G401.6 (cell line): ENCODE measurements around the gene PYCARD.
"Not testable (repeated sequence)": the region's sequence is repeated elsewhere in the genome, so short reads cannot be mapped to it uniquely, and the experiment has no call there.

ENCODE experiments used
- FAIRE-seq: peaks from 2 replicates; lab custom pipeline; 2012; peaks lifted over from hg19 to GRCh38; lab: Jason Lieb, UNC

PYCARD gene

DNA sequence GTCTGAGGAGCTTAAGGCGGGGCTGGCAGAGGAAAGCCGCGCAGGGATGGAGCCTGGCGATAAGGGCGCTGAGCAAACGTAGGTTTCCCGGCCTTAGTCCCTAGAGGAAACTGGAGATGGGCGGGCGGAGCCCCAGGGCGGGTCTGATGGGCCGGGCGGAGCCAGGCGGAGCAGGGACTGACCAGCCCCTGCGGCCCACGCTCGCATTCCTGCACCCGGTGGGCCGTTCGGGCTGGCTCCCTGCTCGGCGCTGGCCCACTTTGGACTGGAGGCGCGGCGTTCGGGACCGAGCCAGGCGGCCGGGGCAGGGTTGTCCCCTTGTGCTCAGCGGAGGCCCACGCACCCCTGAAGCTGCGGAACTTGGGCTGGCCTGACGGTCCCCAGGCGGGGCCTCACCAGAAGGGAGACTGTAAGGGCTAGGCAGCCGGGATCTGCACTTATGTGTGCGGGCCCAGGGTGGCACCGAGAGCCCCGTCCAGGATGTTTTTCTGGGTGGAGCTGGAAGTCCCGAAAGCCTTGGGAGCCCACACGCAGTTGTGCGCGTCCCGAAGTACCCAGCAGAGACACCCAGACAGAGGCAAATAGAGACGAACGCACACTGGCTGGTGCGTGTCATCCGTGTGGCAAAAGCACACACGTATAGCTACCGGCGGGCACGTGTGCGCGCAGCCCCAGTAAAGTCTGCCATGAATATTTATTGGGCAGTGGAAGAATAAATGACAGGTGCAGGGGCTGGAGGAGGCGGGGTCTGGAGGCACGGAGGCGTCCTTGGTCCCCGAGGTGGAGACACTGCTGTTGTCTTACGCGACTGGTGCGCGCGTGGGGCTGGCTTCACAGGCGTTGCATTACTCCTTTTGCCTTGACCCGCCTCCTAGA is 13.0 kb upstream of the PYCARD start:
- FAIRE-seq: no peak

DNA sequence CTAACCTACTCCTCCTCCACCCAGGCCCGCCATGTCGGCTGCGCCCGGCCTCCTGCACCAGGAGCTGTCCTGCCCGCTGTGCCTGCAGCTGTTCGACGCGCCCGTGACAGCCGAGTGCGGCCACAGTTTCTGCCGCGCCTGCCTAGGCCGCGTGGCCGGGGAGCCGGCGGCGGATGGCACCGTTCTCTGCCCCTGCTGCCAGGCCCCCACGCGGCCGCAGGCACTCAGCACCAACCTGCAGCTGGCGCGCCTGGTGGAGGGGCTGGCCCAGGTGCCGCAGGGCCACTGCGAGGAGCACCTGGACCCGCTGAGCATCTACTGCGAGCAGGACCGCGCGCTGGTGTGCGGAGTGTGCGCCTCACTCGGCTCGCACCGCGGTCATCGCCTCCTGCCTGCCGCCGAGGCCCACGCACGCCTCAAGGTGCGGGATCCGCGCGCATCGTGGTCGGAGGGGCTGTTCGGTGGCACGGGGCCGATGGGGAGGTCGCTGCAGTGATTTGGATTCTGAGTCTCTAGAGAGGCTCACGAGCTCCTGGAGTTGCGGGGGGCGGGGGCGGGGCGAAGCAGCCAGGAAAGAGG is 12.2 kb upstream of the PYCARD start:
- no peak for FAIRE-seq

- no peak for FAIRE-seq
Measured at GRCh38 chr16:31213877-31214707, 11.5 kb upstream of the PYCARD start, which contains the start of gene TRIM72. Gene TRIM72, plus strand, starts transcription at chr16:31214119. Its CDS starts 620 bp downstream, at chr16:31214739.

GRCh38 chr16:31213342-31213741 is 10.8 kb upstream of the PYCARD start:
- FAIRE-seq: no peak

GRCh38 chr16:31206776-31207175 is 4.2 kb upstream of the PYCARD start:
- no peak for FAIRE-seq

DNA sequence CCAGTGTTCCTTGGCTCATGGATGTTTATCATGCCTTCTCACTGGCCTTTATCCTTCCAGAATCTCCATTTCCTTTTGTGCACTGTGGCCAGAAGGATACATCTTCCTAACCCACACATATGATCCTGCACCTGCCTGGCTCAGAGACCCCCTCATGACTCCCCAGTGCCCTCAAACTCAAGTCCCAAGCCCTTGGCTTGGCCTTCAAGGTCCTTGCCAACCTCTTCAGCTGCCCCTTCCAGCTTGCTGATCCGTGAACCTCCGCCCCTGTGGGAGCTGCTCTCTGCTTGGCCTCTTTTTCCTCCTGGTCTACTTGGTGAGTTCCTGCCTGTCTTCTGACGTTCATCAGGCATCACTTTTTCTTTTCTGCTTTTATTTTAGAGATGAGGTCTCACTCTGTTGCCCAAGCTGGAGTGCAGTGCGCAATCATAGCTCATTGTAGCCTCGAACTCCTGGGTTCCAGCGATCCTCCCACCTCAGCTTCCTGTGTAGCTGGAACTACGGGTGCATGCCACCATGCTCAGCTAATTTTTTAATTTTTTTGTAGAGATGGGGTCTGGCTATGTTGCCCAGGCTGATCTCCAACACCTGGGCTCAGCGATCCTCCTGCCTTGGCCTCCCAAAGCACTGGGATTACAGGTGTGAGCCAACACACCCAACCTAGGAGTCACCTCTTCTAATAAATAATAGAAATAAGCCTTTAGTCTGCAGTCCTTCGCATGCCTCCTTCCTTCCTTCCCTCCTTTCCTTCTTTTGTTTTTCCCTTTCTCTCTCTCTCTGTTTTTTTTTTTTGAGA is 2.5 kb upstream of the PYCARD start:
- no peak for FAIRE-seq

- no peak for FAIRE-seq
Measured at GRCh38 chr16:31201582-31202413, 762 bp downstream of the PYCARD start.

DNA sequence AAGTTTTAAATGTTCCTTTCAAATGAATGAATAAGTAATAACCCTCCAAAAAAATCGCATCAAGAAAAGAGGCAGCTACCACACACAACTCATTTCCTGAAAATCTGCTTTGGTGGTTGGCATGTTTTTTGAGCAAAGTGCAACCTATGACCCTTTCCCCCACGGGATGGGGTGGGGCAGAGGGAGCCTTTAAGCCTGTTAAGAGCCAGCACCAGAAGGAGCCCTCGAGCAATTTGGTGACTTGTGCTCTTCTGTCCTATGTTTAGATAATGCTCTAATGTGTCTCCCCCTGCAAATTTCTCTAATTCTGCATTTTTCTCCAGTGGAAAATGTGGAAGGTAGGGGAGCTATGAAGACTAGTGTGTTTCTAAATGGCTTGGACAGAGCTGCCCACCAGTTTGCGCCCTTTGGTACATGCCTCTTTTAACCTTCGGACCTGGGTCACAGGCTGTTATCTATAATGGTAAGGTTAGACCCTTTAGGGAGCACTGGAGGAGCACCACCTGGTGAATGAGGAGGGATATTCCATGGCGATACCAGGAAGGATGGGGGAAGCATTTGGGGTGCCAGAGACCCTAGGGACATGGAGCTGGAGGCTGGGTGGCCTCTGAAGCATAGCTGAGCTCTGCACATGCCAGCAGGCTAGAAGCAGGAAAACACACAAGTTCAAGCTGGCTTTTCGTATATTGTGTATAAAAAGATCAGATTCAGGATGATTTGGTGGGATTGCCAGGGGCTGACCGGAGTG is 1.6 kb downstream of the PYCARD start:
- FAIRE-seq: no peak

- FAIRE-seq: not testable (repeated sequence)
Measured at GRCh38 chr16:31200111-31200510, 2.4 kb downstream of the PYCARD start.

DNA sequence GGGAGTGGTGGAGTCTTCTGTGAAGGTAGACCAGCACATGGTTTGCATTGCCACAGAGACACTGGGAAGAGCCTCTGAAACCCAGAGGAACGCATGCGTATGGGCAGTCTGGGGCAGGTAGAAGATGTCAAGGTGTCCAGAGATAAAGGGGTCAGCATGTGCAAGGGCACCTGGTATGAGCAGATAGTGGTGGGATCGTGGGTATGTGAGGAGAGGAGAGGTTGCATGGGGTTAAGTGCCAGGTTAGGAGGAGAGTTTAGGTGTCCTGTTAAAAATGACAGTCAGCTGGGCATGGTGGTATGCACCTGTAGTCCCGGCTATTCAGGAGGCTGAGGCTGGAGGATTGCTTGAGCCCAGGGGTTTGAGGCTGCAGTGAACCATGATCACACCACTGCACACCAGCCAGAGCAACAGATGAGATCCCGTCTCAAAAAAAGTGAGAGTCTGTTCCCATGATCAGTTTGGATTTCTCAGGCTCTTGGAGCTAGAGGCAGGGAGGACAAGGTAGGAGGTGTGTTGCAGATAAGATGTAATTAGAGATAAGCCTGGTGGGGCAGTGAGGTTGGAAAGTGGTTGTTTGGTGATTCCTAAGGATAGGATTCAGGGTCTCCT is 3.0 kb downstream of the PYCARD start:
- FAIRE-seq: no peak

DNA sequence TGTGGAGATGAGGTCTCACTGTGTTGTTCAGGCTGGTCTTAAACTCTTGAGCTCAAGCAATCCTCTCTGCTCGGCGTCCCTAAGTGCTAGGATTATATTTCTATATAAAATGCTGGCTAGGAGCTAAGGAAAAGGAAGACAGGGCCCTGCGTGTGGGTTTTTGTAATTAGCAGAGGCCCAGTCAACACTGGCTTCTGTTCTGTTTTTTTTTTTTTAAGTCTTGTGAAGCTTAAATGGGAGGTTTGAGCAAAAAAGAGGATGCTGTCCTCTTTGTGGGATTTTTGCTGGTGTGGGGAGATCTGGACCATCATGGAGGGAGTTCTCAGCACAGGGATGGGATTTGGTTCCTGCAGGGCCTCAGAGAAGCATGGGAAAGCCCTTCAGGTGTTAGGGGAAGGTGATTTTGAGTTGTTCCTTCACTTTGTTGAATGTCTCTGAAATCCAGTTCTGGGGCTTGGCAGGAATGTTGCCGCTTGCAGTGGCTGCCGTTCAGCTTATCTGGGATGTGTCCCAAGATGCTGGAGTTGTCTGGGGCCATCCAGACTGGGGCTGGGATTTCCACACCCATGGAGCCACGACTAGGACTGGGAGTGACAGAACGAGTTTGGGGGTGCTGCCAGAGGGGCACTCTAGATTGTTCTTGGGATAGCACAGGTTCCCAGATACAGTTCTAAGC is 4.2 kb downstream of the PYCARD start:
- no peak for FAIRE-seq

- no peak for FAIRE-seq
Measured at GRCh38 chr16:31196324-31197088, 6.1 kb downstream of the PYCARD start.

GRCh38 chr16:31195861-31196260 is 6.7 kb downstream of the PYCARD start:
- not testable (repeated sequence) for FAIRE-seq

GRCh38 chr16:31194898-31195297 is 7.7 kb downstream of the PYCARD start:
- no peak for FAIRE-seq

GRCh38 chr16:31193874-31194273 is 8.7 kb downstream of the PYCARD start:
- no peak for FAIRE-seq

DNA sequence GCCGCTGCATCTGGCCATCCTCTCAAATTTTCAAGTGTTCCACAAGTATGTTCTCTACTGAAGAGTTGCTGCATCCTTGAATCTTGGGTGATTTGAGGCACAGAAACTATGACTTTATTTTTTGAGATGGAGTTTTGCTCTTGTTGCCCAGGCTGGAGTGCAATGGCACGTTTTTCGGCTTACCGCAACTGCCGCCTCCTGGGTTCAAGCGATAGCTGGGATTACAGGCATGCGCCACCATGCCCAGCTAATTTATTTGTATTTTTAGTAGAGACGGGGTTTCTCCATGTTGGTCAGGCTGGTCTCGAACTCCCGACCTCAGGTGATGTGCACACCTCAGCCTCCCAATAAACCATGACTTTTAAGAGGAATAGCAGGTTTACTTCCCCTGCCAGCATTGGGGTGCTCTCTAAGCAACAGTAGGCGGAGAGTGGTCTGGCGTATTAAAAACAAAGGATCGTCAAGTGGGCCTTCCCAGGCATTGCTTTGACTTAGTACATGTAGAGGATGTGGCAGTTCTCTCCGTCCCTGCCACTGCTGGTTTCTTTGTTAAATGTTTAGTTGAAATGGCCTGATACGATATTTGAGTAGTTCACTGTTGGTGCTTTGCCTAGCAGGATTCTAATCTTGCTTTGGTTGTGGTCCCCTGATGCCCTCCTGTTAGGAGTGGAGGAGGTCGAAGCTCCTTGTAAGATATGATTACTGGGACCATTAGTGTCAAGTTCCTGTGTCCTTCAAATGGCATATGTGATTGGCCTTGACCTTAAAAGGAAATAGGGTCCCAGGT is 9.5 kb downstream of the PYCARD start:
- no peak for FAIRE-seq

GRCh38 chr16:31191697-31192428 is 10.7 kb downstream of the PYCARD start:
- FAIRE-seq: no peak
